ENCODE measurements around the gene KAT8.

DNA sequence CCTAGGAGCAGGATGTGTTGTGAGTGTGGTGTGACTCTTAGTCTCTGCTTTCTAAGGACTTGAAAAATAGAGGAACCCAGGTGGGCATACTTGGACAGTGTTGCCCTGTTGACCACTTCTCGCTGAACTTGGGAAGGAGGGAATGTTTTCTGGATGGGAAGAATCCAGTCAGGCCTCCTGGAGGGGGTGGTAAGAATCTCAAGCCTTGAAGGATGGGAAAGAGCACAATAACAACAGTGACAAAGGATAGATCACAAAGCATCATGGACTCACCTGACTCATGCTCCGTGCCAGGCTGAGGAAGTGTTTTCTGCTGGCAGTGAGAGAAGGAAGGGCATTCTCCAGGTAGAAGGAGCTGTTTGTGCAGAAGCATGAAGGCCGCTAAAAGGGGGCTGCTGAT lies 8.4 kb downstream of the KAT8 start:
- TF ChIP-seq, protein P1, sequence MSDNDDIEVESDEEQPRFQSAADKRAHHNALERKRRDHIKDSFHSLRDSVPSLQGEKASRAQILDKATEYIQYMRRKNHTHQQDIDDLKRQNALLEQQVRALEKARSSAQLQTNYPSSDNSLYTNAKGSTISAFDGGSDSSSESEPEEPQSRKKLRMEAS (IDR thresholded peaks at IDR 0.05): no peak
- no peak for TF ChIP-seq SP1 (IDR thresholded peaks at IDR 0.05)
- TF ChIP-seq, protein P2, sequence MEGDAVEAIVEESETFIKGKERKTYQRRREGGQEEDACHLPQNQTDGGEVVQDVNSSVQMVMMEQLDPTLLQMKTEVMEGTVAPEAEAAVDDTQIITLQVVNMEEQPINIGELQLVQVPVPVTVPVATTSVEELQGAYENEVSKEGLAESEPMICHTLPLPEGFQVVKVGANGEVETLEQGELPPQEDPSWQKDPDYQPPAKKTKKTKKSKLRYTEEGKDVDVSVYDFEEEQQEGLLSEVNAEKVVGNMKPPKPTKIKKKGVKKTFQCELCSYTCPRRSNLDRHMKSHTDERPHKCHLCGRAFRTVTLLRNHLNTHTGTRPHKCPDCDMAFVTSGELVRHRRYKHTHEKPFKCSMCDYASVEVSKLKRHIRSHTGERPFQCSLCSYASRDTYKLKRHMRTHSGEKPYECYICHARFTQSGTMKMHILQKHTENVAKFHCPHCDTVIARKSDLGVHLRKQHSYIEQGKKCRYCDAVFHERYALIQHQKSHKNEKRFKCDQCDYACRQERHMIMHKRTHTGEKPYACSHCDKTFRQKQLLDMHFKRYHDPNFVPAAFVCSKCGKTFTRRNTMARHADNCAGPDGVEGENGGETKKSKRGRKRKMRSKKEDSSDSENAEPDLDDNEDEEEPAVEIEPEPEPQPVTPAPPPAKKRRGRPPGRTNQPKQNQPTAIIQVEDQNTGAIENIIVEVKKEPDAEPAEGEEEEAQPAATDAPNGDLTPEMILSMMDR (IDR thresholded peaks at IDR 0.05; ENCODE audit: low read depth, low read length, missing input control): no peak
- no peak for TF ChIP-seq RAD21 (IDR thresholded peaks at IDR 0.05)
- TF ChIP-seq TAF1 (conservative IDR thresholded peaks at IDR 0.05): no peak
- TF ChIP-seq GABPA (IDR thresholded peaks at IDR 0.05 in 1 of 2, conservative IDR thresholded peaks at IDR 0.05 in 1 of 2): no peak
- TF ChIP-seq EGR1 (IDR thresholded peaks at IDR 0.05; ENCODE audit: low read depth in 2 of 2): no peak
